ENCODE data around the gene ETHE1.

DNA sequence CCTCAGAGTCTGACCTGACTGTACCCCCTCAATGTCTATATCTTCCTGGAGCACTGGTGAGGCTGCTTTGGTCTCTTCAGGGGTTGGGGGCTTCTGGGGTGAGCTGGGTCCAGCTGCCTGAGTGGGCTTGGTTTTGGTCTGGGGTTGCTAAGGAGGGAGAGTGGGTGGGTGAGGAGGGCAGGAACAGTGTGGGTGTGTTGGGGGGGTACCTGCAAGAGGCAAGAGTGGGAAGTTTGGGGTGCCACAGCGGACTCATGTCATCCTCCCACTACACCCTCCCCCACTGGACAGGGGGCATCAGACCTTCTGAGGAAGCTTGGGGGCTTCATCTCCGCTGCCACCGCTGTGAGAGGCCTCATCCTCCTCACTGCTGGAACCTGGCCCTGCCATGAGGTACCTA is 19.6 kb upstream of the ETHE1 start:
- TF ChIP-seq POLR2A (IDR thresholded peaks at IDR 0.05; ENCODE audit: control extremely low read depth in 1 of 2, low read depth in 2 of 2, low read length in 2 of 2) (no peak), POLR2AphosphoS5 (IDR thresholded peaks at IDR 0.05; ENCODE audit: low read depth, low read length) (no peak), EGR1 (IDR thresholded peaks at IDR 0.05; ENCODE audit: borderline replicate concordance, low read depth, low read length) (no peak), EZH2 (IDR thresholded peaks at IDR 0.05; ENCODE audit: low read depth, low read length, severe bottlenecking) (no peak), EP300 (IDR thresholded peaks at IDR 0.05; ENCODE audit: borderline replicate concordance in 1 of 2, low read depth in 2 of 2, low read length in 2 of 2) (no peak), HDAC6 (IDR thresholded peaks at IDR 0.05; ENCODE audit: low read depth, low read length) (no peak), CHD1 (IDR thresholded peaks at IDR 0.05; ENCODE audit: low read depth, low read length) (no peak), SRF (IDR thresholded peaks at IDR 0.05; ENCODE audit: low read depth, low read length) (no peak), KDM1A (IDR thresholded peaks at IDR 0.05; ENCODE audit: borderline replicate concordance, low read length) (no peak), RAD21 (IDR thresholded peaks at IDR 0.05 in 1 of 2, conservative IDR thresholded peaks at IDR 0.05 in 1 of 2; ENCODE audit: low read depth in 2 of 2, low read length in 2 of 2) (no peak), SUZ12 (IDR thresholded peaks at IDR 0.05; ENCODE audit: low read length) (no peak), KDM5A (IDR thresholded peaks at IDR 0.05; ENCODE audit: low read length) (no peak)
- TF ChIP-seq, protein P1, sequence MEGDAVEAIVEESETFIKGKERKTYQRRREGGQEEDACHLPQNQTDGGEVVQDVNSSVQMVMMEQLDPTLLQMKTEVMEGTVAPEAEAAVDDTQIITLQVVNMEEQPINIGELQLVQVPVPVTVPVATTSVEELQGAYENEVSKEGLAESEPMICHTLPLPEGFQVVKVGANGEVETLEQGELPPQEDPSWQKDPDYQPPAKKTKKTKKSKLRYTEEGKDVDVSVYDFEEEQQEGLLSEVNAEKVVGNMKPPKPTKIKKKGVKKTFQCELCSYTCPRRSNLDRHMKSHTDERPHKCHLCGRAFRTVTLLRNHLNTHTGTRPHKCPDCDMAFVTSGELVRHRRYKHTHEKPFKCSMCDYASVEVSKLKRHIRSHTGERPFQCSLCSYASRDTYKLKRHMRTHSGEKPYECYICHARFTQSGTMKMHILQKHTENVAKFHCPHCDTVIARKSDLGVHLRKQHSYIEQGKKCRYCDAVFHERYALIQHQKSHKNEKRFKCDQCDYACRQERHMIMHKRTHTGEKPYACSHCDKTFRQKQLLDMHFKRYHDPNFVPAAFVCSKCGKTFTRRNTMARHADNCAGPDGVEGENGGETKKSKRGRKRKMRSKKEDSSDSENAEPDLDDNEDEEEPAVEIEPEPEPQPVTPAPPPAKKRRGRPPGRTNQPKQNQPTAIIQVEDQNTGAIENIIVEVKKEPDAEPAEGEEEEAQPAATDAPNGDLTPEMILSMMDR (IDR thresholded peaks at IDR 0.05; ENCODE audit: control extremely low read depth in 1 of 3, insufficient read depth in 1 of 3, low read depth in 1 of 3, low read length in 3 of 3) = no peak
- TF ChIP-seq, protein P2, sequence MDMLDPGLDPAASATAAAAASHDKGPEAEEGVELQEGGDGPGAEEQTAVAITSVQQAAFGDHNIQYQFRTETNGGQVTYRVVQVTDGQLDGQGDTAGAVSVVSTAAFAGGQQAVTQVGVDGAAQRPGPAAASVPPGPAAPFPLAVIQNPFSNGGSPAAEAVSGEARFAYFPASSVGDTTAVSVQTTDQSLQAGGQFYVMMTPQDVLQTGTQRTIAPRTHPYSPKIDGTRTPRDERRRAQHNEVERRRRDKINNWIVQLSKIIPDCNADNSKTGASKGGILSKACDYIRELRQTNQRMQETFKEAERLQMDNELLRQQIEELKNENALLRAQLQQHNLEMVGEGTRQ (IDR thresholded peaks at IDR 0.05; ENCODE audit: low read length) = no peak

All from H1 (cell line).